GM10847 (cell line): Measurements from ENCODE around the gene RAB6B.

Experiments
- POLR2A ChIP-seq: IDR thresholded peaks from 2 replicates; pipeline ENCODE4 v1.6.1; 2011; ENCODE audit not compliant: insufficient read length; ENCODE audit errors: extremely low read depth

The RAB6B gene

GRCh38 chr3:133834621-133835417 lies 60.9 kb downstream of the RAB6B start:
- TF ChIP-seq POLR2A = no peak

- TF ChIP-seq POLR2A = no peak
These were observed 61.6 kb downstream of the RAB6B start for GRCh38 chr3:133833880-133834620.

DNA sequence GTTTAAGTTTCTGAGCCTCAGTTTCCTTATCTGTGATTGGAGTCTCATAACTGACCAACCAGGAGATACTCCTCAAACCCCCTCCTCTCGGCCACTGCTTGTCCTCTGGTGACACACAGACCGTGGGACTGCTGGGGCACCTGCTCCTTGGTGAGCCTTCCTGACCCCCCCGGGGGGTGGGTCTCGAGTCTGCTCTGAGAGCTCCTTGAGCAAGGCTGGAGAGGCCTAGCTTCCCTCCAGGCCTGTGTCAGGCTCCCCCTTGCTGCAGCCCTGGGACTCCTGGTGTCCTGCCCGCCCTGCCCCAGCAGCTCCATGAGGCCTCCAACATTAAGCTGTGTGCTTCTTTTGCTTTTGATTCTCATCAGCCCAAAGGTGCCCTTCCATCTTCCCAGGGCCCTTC lies 62.4 kb downstream of the RAB6B start:
- TF ChIP-seq POLR2A = no peak

GRCh38 chr3:133832802-133833144 lies 62.9 kb downstream of the RAB6B start:
- no peak for TF ChIP-seq POLR2A

DNA sequence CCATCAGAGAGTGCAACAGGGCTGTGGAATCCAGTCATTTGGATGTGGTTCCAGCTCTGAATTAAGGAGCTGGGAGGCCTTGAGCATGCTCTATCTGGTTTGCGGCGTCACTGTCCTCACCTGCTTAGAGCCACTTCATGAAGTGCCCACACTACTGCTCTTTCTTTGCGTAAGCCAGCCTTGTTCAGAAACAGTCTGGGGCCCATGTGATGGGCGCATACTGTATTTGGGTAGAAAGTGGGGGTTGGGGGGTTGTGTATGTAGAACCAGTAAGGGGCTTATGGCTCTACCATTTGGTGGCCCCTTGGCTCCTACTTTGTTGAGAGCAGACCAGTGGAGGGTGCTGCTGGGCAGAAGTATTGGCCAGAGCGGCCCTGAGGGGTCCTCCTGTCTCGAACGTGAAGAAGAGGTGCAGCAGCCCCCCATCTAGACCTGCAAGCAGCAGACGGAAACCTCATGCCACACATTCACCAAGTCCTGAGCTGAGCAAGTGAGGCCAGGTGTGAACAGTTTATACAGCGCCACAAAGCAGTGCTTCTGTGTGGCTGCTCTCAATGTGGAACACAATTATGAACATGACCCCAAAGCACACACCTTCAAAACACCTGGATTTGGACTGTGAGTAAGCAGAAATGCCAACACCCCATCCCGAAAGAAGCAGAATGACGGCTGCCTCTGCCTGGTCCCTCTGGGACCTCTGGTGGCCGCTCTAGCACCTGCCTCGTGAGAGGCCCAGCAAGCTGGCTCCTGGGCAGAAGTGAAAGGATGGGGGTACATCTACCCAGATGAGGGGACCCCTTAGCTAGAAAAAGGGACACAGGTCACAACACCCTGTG lies 63.5 kb downstream of the RAB6B start:
- no peak for TF ChIP-seq POLR2A

DNA sequence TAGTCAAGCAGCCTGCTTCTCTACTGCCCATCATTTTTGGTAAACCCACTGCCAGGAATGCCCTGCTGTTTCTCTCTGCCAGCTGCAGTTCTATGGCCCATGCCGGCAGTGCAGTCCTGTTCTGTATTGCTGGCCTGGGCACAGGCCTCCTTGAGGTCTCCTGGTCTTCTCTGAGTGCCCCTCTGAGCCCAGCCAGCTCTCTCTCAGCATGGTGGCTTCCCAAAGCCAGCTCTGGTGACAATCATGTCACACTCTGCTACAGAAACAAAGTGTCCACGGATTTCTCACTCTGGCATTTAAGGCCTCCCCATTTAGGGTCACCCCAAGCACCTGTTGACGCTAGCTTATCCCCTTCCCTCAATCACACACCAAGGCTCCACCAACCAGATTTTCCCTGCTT lies 65.6 kb downstream of the RAB6B start:
- no peak for TF ChIP-seq POLR2A

DNA sequence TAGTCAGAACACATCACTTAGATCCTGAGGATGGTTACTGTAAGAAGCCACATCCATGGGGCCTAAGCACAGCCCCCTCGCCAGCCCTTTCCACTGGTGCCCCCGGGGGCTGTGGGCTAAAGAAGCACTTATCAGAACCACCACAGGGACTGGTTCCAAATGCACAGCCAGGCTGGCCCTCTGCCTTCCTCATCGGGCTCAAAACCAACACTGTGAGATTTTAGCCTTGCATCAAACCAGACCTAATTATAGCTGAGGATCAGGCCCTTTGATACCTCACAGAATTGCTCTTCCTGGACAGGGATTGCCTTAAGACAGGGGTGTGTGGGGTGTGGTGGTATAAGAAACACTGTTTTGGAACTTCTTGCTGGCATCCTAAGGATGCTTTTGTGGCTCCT lies 66.4 kb downstream of the RAB6B start:
- no peak for TF ChIP-seq POLR2A

GRCh38 chr3:133828576-133829309 lies 66.9 kb downstream of the RAB6B start:
- TF ChIP-seq POLR2A = no peak

GRCh38 chr3:133827684-133828083 lies 68.0 kb downstream of the RAB6B start:
- no peak for TF ChIP-seq POLR2A

DNA sequence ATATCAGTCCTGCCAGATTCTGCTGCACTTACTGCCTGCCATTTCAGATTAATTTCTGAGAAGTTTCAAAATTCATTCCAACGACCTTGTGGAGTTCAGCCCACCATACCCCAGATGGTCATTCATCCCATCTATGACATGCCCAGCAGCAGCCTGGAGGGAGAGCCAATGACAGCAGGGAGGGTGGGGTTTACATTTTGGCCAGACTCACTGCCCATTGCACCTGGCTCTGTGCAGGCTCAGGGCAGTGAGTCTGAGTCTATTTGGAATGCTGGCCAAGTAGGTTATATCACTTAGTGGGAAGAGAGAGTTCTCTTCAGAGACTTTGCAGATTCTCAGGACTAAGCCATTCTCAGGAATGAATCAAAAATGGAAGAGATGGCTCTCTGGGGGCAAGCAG lies 68.5 kb downstream of the RAB6B start:
- TF ChIP-seq POLR2A = no peak

- no peak for TF ChIP-seq POLR2A
These were observed 69.5 kb downstream of the RAB6B start for GRCh38 chr3:133825969-133826727.

GRCh38 chr3:133824961-133825485 lies 70.7 kb downstream of the RAB6B start:
- no peak for TF ChIP-seq POLR2A

DNA sequence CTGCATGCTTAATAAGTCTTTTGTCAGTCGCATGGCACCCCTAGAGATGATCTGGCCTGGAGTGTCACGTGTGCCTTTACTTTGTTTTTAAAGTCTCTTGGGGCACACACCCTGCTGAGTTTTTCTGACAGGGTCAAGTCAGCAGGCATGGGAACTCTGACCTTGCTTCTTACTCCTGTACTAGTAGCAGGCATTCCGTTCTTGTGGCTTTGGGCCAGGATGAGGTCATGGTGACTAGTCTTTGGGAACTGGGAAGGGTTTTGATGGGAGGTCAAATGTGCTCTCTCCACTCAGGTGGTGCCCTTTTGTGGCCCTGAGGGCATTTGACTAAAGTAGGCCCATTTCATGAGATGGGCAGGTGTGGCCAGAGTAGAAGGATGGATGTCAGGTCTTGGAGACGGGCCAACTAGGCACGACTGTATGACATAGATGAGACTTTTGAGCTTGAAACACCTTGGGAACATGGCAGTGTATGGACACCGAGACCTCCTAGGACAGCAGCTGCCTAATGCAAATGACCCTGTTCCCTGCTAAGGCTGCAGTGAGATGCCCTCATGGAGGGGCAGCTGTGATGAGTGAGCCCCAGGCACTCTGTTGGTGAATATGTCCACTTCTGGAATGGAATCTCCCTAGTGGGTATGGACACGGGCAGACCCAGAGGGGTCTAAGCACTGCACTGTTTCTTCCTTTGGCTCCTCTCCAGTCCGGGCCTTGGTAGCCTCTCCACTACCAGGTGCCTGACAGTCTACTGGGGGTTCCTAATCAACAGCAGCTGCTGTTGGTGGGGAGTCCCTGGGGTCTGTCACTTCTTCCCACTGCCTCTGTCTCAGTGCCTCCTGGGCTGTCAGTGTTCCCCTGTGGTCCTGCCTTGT lies 73.7 kb downstream of the RAB6B start:
- no peak for TF ChIP-seq POLR2A
